ENCODE results near the gene GOLGA8M. TPM values are rescaled to one million over a fixed set of nuclear protein-coding genes. Genes with fewer than 3 reads are reported as not detected.
"Not testable (repeated sequence)": the region's sequence is repeated elsewhere in the genome, so short reads cannot be mapped to it uniquely, and the experiment has no call there.

GOLGA8M gene
- total RNA-seq, 1 experiment from 2014 or later, result not detected

GRCh38 chr15:28673533-28673932 lies 38.7 kb downstream of the GOLGA8M start:
- not testable (repeated sequence) for H3K36me3 ChIP-seq, H3K27me3 ChIP-seq, DNase-seq, H3K4me3 ChIP-seq, H3K9me3 ChIP-seq

GRCh38 chr15:28672122-28672521 lies 40.1 kb downstream of the GOLGA8M start:
- H3K36me3 ChIP-seq, DNase-seq, H3K27me3 ChIP-seq, H3K4me3 ChIP-seq, H3K9me3 ChIP-seq: not testable (repeated sequence)

GRCh38 chr15:28666402-28666801 lies 45.8 kb downstream of the GOLGA8M start:
- not testable (repeated sequence) for DNase-seq, H3K27me3 ChIP-seq, H3K9me3 ChIP-seq, H3K36me3 ChIP-seq, H3K4me3 ChIP-seq

- DNase-seq, H3K36me3 ChIP-seq, H3K4me3 ChIP-seq, H3K9me3 ChIP-seq, H3K27me3 ChIP-seq: not testable (repeated sequence)
These were observed 47.6 kb downstream of the GOLGA8M start for GRCh38 chr15:28664575-28664974.

- H3K27me3 ChIP-seq, H3K4me3 ChIP-seq, H3K9me3 ChIP-seq, DNase-seq, H3K36me3 ChIP-seq: not testable (repeated sequence)
These were observed 48.5 kb downstream of the GOLGA8M start for GRCh38 chr15:28663717-28664116.

GRCh38 chr15:28660750-28661149 lies 51.5 kb downstream of the GOLGA8M start:
- not testable (repeated sequence) for DNase-seq, H3K9me3 ChIP-seq, H3K36me3 ChIP-seq, H3K4me3 ChIP-seq, H3K27me3 ChIP-seq

- H3K36me3 ChIP-seq, H3K27me3 ChIP-seq, H3K9me3 ChIP-seq, H3K4me3 ChIP-seq, DNase-seq: not testable (repeated sequence)
These were observed 56.2 kb downstream of the GOLGA8M start for GRCh38 chr15:28656018-28656360.

GRCh38 chr15:28655329-28656017 lies 56.7 kb downstream of the GOLGA8M start:
- H3K27me3 ChIP-seq, H3K36me3 ChIP-seq, DNase-seq, H3K9me3 ChIP-seq, H3K4me3 ChIP-seq: not testable (repeated sequence)

- not testable (repeated sequence) for H3K27me3 ChIP-seq, H3K4me3 ChIP-seq, DNase-seq, H3K9me3 ChIP-seq, H3K36me3 ChIP-seq
These were observed 58.0 kb downstream of the GOLGA8M start for GRCh38 chr15:28654194-28654593.

GRCh38 chr15:28652538-28652937 lies 59.7 kb downstream of the GOLGA8M start:
- H3K27me3 ChIP-seq, H3K36me3 ChIP-seq, DNase-seq, H3K4me3 ChIP-seq, H3K9me3 ChIP-seq: not testable (repeated sequence)

Other genes with a start within 250 kb of the GOLGA8M start
- not detected in 2 replicates for gene GOLGA8G, start 179.4 kb downstream of the GOLGA8M start, total RNA-seq (2014; rRNA removed; shearing (Covaris generic); ENCODE audit: low replicate concordance)
- gene GOLGA6L25, start 158.9 kb downstream of the GOLGA8M start, total RNA-seq (2014; rRNA removed; shearing (Covaris generic); ENCODE audit: low replicate concordance), result not detected in 2 replicates
- not detected in 2 replicates for gene GOLGA6L7, start 136.2 kb upstream of the GOLGA8M start, total RNA-seq (2014; rRNA removed; shearing (Covaris generic); ENCODE audit: low replicate concordance)
- 20.0 and 28.0 TPM in 2 replicates for gene APBA2, start 173.6 kb upstream of the GOLGA8M start, total RNA-seq (2014; rRNA removed; shearing (Covaris generic); ENCODE audit: low replicate concordance)